ENCODE results near the gene PYCARD.

GRCh38 chr16:31214708-31215286 is 12.2 kb upstream of the PYCARD start:
- no peak for TF ChIP-seq HCFC1 (IDR thresholded peaks at IDR 0.05; ENCODE audit: low read depth, low read length)
- TF ChIP-seq, protein P1, sequence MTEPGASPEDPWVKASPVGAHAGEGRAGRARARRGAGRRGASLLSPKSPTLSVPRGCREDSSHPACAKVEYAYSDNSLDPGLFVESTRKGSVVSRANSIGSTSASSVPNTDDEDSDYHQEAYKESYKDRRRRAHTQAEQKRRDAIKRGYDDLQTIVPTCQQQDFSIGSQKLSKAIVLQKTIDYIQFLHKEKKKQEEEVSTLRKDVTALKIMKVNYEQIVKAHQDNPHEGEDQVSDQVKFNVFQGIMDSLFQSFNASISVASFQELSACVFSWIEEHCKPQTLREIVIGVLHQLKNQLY (CRISPR knock-in tag; conservative IDR thresholded peaks at IDR 0.05) = no peak

Measured in K562 (cell line).